Neural progenitor cell (in vitro differentiated cells): ENCODE results near the gene FRS2.

ENCODE experiments used
- CTCF ChIP-seq: fragments of 200-600 bp; sonication (generic); IDR thresholded peaks from 2 replicates; pipeline ENCODE4 v1.5.1; 2017; ENCODE audit warnings: antibody characterized with exemption, mild to moderate bottlenecking
- EZH2 ChIP-seq: fragments of 200-600 bp; sonication (generic); IDR thresholded peaks from 2 replicates; pipeline ENCODE4 v1.6.1; 2017; ENCODE audit warnings: antibody characterized with exemption, mild to moderate bottlenecking, moderate library complexity

DNA sequence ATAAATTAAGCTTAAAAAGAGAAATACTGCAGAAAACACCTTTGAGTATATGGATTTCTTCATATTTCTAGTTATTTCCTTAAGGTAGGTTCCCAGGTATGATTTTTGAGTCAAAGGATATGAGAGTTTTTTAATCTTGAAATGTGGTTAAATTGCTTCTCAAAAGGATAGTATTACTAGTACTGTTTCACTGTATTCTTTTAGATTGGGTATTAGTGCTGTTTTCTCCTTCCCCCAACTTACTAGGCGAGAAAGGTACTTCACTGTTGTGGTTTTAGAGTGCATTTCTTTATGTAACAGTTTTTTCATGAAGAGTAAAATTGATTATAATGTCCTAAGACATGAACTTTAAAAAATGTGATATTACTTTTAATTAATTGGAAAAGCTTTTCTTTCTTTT, 13.5 kb downstream of the FRS2 start:
- TF ChIP-seq EZH2: no peak
- no peak for TF ChIP-seq CTCF
